B cell (primary cell): ENCODE measurements around the gene OST4.

Experiments used
- EZH2 ChIP-seq: IDR thresholded peaks from 2 replicates; pipeline ENCODE4 v1.6.1; 2012; ENCODE audit warnings: borderline replicate concordance, low read depth, mild to moderate bottlenecking, moderate library complexity, low read length; ENCODE audit not compliant: insufficient read depth, poor library complexity, severe bottlenecking
- TF ChIP-seq, protein P1 (sequence below): fragments of 200-600 bp; IDR thresholded peaks from one replicate; pipeline ENCODE4 v1.8.0; 2022; ENCODE audit warnings: antibody characterized with exemption, mild to moderate bottlenecking

DNA sequence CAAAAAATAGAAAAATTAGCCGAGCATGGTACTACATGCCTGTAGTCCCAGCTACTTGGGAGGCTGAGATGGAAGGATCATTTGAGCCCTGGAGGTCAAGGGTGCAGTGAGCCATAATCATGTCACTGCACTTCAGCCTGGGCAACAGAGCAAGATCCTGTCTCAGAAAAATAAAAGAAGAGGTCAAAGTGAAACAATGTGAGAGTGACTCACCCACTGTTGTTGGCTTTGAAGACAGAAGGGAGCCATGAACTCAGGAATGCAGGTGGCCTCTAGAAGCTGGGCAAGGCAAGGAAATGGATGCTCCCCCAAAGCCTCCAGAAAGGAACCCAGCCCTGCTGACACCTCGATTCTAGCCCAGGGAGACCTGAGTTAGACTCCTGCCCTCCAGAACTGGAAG, 42.4 kb downstream of the OST4 start:
- TF ChIP-seq, protein P1, sequence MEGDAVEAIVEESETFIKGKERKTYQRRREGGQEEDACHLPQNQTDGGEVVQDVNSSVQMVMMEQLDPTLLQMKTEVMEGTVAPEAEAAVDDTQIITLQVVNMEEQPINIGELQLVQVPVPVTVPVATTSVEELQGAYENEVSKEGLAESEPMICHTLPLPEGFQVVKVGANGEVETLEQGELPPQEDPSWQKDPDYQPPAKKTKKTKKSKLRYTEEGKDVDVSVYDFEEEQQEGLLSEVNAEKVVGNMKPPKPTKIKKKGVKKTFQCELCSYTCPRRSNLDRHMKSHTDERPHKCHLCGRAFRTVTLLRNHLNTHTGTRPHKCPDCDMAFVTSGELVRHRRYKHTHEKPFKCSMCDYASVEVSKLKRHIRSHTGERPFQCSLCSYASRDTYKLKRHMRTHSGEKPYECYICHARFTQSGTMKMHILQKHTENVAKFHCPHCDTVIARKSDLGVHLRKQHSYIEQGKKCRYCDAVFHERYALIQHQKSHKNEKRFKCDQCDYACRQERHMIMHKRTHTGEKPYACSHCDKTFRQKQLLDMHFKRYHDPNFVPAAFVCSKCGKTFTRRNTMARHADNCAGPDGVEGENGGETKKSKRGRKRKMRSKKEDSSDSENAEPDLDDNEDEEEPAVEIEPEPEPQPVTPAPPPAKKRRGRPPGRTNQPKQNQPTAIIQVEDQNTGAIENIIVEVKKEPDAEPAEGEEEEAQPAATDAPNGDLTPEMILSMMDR: no peak
- no peak for TF ChIP-seq EZH2
